NB4 (cell line): Measurements from ENCODE around the gene MTNR1A.
"Not testable (repeated sequence)": the region's sequence is repeated elsewhere in the genome, so short reads cannot be mapped to it uniquely, and the experiment has no call there.

Source experiments
- DNase-seq: peaks from one replicate; pipeline ENCODE4 v3.0.0; 2010; ENCODE audit warnings: low read depth
- H3K4me3 ChIP-seq: one replicate; pipeline ENCODE4 v1.5.1; 2011; ENCODE audit warnings: mild to moderate bottlenecking, low read depth, low read length, moderate library complexity
- CTCF ChIP-seq: IDR thresholded peaks from one replicate; pipeline ENCODE4 v1.5.1; 2012; ENCODE audit warnings: low read depth, low read length
- MAX ChIP-seq: IDR thresholded peaks from 2 replicates; pipeline ENCODE4 v1.6.1; 2011; ENCODE audit warnings: low read depth, low read length
- MYC ChIP-seq: IDR thresholded peaks from 2 replicates; pipeline ENCODE4 v1.6.1; 2011; ENCODE audit warnings: low read depth, low read length
- POLR2A ChIP-seq: IDR thresholded peaks from 2 replicates; pipeline ENCODE4 v1.6.1; 2011; ENCODE audit warnings: mild to moderate bottlenecking; ENCODE audit not compliant: insufficient read length; ENCODE audit errors: extremely low read depth

MTNR1A gene

GRCh38 chr4:186543206-186543605, 12.2 kb downstream of the MTNR1A start:
- H3K4me3 ChIP-seq, result no peak overlapping the region
- TF ChIP-seq MYC (no peak), POLR2A (no peak), CTCF (no peak), MAX (no peak)
- no peak for DNase-seq

- no peak overlapping the region for H3K4me3 ChIP-seq
- DNase-seq, result no peak
- TF ChIP-seq MAX (no peak), POLR2A (no peak), CTCF (no peak), MYC (no peak)
These were observed 13.6 kb downstream of the MTNR1A start for GRCh38 chr4:186541801-186542200.

GRCh38 chr4:186537843-186538521, 17.4 kb downstream of the MTNR1A start:
- no peak for TF ChIP-seq MAX
- TF ChIP-seq MYC, result no peak
- H3K4me3 ChIP-seq, result no peak overlapping the region
- no peak for DNase-seq

GRCh38 chr4:186536285-186536684, 19.1 kb downstream of the MTNR1A start:
- no peak for TF ChIP-seq POLR2A
- TF ChIP-seq MYC, result no peak
- TF ChIP-seq MAX, result no peak
- no peak for TF ChIP-seq CTCF
- H3K4me3 ChIP-seq, result no peak overlapping the region
- peak; percentile 10 for DNase-seq

GRCh38 chr4:186534056-186534455, 21.3 kb downstream of the MTNR1A start:
- TF ChIP-seq MAX, result no peak
- TF ChIP-seq POLR2A, result no peak
- DNase-seq, result no peak
- H3K4me3 ChIP-seq, result no peak overlapping the region

GRCh38 chr4:186523927-186524326, 31.4 kb downstream of the MTNR1A start:
- not testable (repeated sequence) for DNase-seq, H3K4me3 ChIP-seq

- TF ChIP-seq MYC (no peak), MAX (no peak), POLR2A (no peak), CTCF (no peak)
- no peak for DNase-seq
These were observed 39.1 kb downstream of the MTNR1A start for GRCh38 chr4:186516287-186516686.

More at GRCh38 chr4:186516287-186516686, 39.1 kb downstream of the MTNR1A start:
- H3K4me3 ChIP-seq, result no peak overlapping the region
